Gastrocnemius medialis (tissue), 4 donors: Measurements from ENCODE around the gene TUFT1. TPM values are rescaled to one million over a fixed set of nuclear protein-coding genes. Genes with fewer than 3 reads are reported as not detected.

Experiments used
- ATAC-seq, 2 donors: fragments of 150-250 bp; one replicate each; pipeline ENCODE4 v1.9.1; 2016
- DNase-seq, 2 donors: peaks; one replicate each; pipeline ENCODE4 v3.0.0-alpha.2; 2019
- H3K27ac ChIP-seq, 4 donors: fragments of 200-600 bp; sonication (generic); 1 replicate in 1 of 4; 2 replicates in 3 of 4; pipeline ENCODE4 v1.5.1; 2016 to 2018; ENCODE audit warnings: mild to moderate bottlenecking in 2 of 4, moderate library complexity in 1 of 4
- H3K27me3 ChIP-seq, 3 donors: fragments of 200-600 bp; sonication (generic) in 2 of 3; 1 replicate in 1 of 3; 2 replicates in 2 of 3; pipeline versions ENCODE4 v1.5.1 to v1.6.0; 2016 to 2019; ENCODE audit warnings: mild to moderate bottlenecking in 1 of 3, moderate library complexity in 1 of 3
- H3K36me3 ChIP-seq, 2 donors: fragments of 200-600 bp; sonication (generic) in 1 of 2; one replicate each; pipeline ENCODE4 v1.5.1; 2017 to 2018
- H3K4me1 ChIP-seq, 2 donors: fragments of 200-600 bp; sonication (generic) in 1 of 2; one replicate each; pipeline ENCODE4 v1.5.1; 2016 to 2017; ENCODE audit warnings: mild to moderate bottlenecking in 2 of 2
- H3K4me3 ChIP-seq, 4 donors: fragments of 200-600 bp; sonication (generic) in 3 of 4; 1 replicate in 1 of 4; 2 replicates in 3 of 4; pipeline ENCODE4 v1.5.1; 2016 to 2019; ENCODE audit warnings: mild to moderate bottlenecking in 2 of 4
- H3K9me3 ChIP-seq, 3 donors: fragments of 200-600 bp; sonication (generic) in 2 of 3; 1 replicate in 1 of 3; 2 replicates in 2 of 3; pipeline ENCODE4 v1.5.1; 2016 to 2019
- POLR2A ChIP-seq, 2 donors: fragments of 450-650 bp; IDR thresholded peaks; one replicate each; pipeline ENCODE4 v1.6.1; 2017; ENCODE audit warnings: antibody characterized with exemption in 2 of 2, mild to moderate bottlenecking in 2 of 2, moderate library complexity in 2 of 2
- in situ Hi-C, 4 donors: fragments of 200-750 bp; cut with MboI; loops; one replicate each; pipeline versions ENCODE4 v1.15.0 to v1.8.0; 2017; ENCODE audit warnings: low sequenced_read_pairs in 4 of 4
- intact Hi-C: fragments of 100-400 bp; cut with DNase I; formaldehyde crosslinking; loops from one replicate; pipeline ENCODE4 v1.15.1; 2023; ENCODE audit warnings: low total_unique reads
- total RNA-seq, 4 donors: library from RNA; depleted of rRNA; stranded (reverse); fragments of >200 nt; gene quantifications; one replicate each; pipeline versions ENCODE4 v1.1.0 to v1.2.3, GENCODE V29; 2016
- TF ChIP-seq, protein P1 (sequence below), 5 experiments: fragments of 450-650 bp in 3 of 5; fragments of 200-600 bp in 2 of 5; sonication (generic) in 2 of 5; IDR thresholded peaks in 4 of 5; conservative IDR thresholded peaks in 1 of 5; 1 replicate in 4 of 5; 2 replicates in 1 of 5; pipeline ENCODE4 v1.5.1; 2016 to 2019; ENCODE audit warnings: antibody characterized with exemption in 5 of 5, mild to moderate bottlenecking in 3 of 5, moderate library complexity in 3 of 5

TUFT1 gene
- total RNA-seq, 4 donors from 2014 or later, result 1.2 to 4.0 (median 2.7) TPM

DNA sequence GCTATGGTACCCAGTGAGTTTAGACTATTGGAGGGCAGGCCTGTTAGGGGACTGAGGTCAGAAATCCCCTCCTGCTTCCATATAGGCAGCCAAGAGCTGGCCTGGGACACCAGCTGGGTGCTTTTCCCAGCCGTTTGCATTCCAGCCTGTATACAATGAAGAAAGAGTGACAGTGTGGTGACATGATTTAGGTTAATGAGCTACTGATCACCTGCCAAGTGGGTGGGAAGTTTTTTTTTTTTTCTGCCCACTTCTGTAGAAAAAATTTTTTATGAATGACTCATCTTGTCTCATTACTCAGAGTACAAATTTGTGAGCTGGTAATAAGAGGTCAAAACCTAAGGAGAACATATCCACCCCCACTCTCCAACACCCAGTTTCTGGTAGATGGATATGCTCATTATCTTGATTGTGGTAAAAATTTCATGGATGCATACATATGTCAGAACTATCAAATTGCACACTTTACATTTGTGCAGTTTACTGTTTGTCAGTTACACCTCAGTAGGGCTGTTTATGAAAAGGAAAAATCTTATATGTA, 45.3 kb upstream of the TUFT1 start:
- no peak overlapping the region for H3K27ac ChIP-seq
- in situ Hi-C loops, result no loop called here

DNA sequence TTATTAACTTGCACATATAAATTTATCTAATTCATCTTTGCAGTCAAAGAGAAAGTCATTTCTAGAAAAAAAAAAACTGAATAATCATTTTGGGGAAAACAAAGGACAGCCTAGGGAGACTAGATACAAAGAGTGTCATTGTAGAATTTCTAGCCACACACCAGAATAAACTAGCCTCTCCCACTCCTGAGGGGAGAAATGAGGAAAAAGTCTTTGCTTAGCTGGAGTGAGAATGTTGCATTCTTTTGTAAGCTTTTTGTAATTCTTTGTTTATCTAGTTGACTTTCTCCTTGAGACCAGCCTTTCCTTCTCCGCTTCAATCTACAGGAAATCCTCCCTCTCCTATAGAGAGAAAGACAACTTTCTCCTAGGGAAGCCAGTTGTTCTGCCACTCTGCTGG, 44.8 kb upstream of the TUFT1 start:
- H3K27ac ChIP-seq, result no peak overlapping the region
- in situ Hi-C loops (no loop called here), intact Hi-C loops (loop anchor here (2.0 kb wide), 1 partner anchor 65 kb away; no protein-coding TSS in a partner anchor)
- H3K9me3 ChIP-seq, result no peaks in the 10 kb centered on the region
- TF ChIP-seq POLR2A (IDR thresholded peaks at IDR 0.05), result no peak
- TF ChIP-seq, protein P1, sequence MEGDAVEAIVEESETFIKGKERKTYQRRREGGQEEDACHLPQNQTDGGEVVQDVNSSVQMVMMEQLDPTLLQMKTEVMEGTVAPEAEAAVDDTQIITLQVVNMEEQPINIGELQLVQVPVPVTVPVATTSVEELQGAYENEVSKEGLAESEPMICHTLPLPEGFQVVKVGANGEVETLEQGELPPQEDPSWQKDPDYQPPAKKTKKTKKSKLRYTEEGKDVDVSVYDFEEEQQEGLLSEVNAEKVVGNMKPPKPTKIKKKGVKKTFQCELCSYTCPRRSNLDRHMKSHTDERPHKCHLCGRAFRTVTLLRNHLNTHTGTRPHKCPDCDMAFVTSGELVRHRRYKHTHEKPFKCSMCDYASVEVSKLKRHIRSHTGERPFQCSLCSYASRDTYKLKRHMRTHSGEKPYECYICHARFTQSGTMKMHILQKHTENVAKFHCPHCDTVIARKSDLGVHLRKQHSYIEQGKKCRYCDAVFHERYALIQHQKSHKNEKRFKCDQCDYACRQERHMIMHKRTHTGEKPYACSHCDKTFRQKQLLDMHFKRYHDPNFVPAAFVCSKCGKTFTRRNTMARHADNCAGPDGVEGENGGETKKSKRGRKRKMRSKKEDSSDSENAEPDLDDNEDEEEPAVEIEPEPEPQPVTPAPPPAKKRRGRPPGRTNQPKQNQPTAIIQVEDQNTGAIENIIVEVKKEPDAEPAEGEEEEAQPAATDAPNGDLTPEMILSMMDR (IDR thresholded peaks at IDR 0.05 in 4 of 5, conservative IDR thresholded peaks at IDR 0.05 in 1 of 5), result no peak
- no peak overlapping the region for H3K4me3 ChIP-seq
- H3K36me3 ChIP-seq, result no peaks in the 10 kb centered on the region
- ATAC-seq (no peak), DNase-seq (no peak)
- H3K27me3 ChIP-seq, result no peaks in the 10 kb centered on the region
- no peaks in the 10 kb centered on the region for H3K4me1 ChIP-seq

More for the DNA sequence above, 45.3 kb upstream of the TUFT1 start:
- intact Hi-C loops, result loop anchor here (2.0 kb wide), 1 partner anchor 66 kb away; no protein-coding TSS in a partner anchor
- no peak overlapping the region for H3K4me3 ChIP-seq
- TF ChIP-seq POLR2A (IDR thresholded peaks at IDR 0.05), result no peak
- TF ChIP-seq, protein P1 (IDR thresholded peaks at IDR 0.05 in 4 of 5, conservative IDR thresholded peaks at IDR 0.05 in 1 of 5), result no peak
- no peaks in the 10 kb centered on the region for H3K36me3 ChIP-seq
- H3K27me3 ChIP-seq, result no peaks in the 10 kb centered on the region
- no peaks in the 10 kb centered on the region for H3K4me1 ChIP-seq
- no peak for ATAC-seq
- DNase-seq, result no peak
- H3K9me3 ChIP-seq, result no peaks in the 10 kb centered on the region

DNA sequence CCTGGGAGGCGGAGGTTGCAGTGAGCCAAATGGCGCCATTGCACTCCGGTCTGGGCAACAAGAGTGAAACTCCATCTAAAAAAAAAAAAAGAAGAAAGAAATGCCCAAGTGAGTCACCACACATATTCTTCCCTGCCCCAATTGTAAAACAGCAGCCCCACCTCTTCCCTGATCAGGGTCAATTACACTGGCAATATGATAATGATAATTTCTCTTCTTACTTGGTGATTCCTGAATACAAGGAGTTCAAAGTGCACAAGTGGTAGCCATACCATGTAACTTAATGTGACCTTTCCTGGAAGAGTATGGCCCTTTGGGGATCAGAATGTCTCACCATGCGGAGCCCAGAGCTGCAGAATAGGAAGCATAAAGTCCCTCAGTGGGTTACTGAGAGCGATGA, 40.7 kb upstream of the TUFT1 start:
- intact Hi-C loops, result no loop called here
- TF ChIP-seq, protein P1 (IDR thresholded peaks at IDR 0.05 in 4 of 5, conservative IDR thresholded peaks at IDR 0.05 in 1 of 5), result no peak
- TF ChIP-seq POLR2A (IDR thresholded peaks at IDR 0.05), result no peak
- Histone ChIP-seq H3K27me3 (no peaks in the 10 kb centered on the region), H3K4me1 (no peaks in the 10 kb centered on the region), H3K9me3 (no peaks in the 10 kb centered on the region), H3K36me3 (no peaks in the 10 kb centered on the region), H3K27ac (no peak overlapping the region), H3K4me3 (no peak overlapping the region)
- in situ Hi-C loops, result no loop called here
- ATAC-seq, result no peak
- no peak for DNase-seq

DNA sequence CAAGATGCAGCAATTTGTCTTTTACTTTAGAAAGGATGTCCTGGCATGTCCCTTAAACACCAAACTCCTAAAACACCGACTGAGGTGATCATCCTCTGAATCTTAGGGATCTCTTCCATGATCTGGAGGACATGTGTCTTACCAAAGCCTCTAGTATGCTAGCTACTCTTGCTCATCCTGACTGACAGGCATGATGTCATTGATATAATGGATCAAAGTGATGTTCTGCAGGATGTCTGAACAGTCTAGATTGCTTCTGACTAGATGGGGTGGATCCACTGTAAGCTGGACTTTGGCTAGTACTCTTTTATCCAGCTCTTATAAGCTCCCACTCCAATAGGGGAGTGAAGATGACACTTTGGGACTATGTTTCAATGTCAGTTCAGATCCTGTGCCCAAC, 40.2 kb upstream of the TUFT1 start:
- Histone ChIP-seq H3K9me3 (no peaks in the 10 kb centered on the region), H3K27me3 (no peaks in the 10 kb centered on the region), H3K4me3 (no peak overlapping the region), H3K36me3 (no peaks in the 10 kb centered on the region), H3K4me1 (no peaks in the 10 kb centered on the region), H3K27ac (no peak overlapping the region)
- intact Hi-C loops, result no loop called here
- no peak for TF ChIP-seq POLR2A (IDR thresholded peaks at IDR 0.05)
- TF ChIP-seq, protein P1 (IDR thresholded peaks at IDR 0.05 in 4 of 5, conservative IDR thresholded peaks at IDR 0.05 in 1 of 5), result no peak
- ATAC-seq, result no peak
- in situ Hi-C loops, result no loop called here
- DNase-seq, result no peak

DNA sequence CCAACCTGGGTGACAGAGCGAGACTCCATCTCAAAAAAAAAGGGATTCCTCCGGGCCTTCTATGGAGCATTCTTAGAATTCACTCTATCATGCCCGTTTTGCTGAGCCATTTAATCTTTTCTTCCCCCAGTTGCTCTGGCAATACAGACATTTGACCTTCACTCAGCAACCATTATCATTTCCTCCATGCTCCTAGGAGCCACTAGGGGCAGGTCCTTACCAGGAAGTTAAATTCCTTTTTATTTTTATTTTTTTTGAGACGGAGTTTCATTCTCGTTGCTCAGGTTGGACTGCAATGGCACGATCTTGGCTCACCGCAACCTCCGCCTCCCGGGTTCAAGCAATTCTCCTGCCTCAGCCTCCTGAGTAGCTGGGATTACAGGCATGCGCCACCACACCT, 38.6 kb upstream of the TUFT1 start:
- Histone ChIP-seq H3K4me1 (no peaks in the 10 kb centered on the region), H3K4me3 (no peak overlapping the region), H3K36me3 (no peaks in the 10 kb centered on the region), H3K9me3 (no peaks in the 10 kb centered on the region), H3K27me3 (no peaks in the 10 kb centered on the region), H3K27ac (no peak overlapping the region)
- no peak for ATAC-seq
- intact Hi-C loops, result no loop called here
- no peak for DNase-seq
- in situ Hi-C loops, result no loop called here
- TF ChIP-seq, protein P1 (IDR thresholded peaks at IDR 0.05 in 4 of 5, conservative IDR thresholded peaks at IDR 0.05 in 1 of 5), result no peak
- no peak for TF ChIP-seq POLR2A (IDR thresholded peaks at IDR 0.05)
